GM23338 (cell line): ENCODE data around the gene MUC5AC. TPM values are rescaled to one million over a fixed set of nuclear protein-coding genes. Genes with fewer than 3 reads are reported as not detected.
"Not testable (repeated sequence)": the region's sequence is repeated elsewhere in the genome, so short reads cannot be mapped to it uniquely, and the experiment has no call there.

Experiments
- ATAC-seq: fragments of 200-7000 bp; cut with Tn5 transposase; 3 replicates; pipeline ENCODE4 v1.9.1; 2020
- DNase-seq: peaks from one replicate; pipeline ENCODE4 v3.0.0-alpha.2; 2015; ENCODE audit warnings: low spot score
- H2AFZ ChIP-seq: fragments of 200-600 bp; sonication (generic); 2 replicates; pipeline ENCODE4 v1.8.0; 2016; ENCODE audit warnings: antibody characterized with exemption, mild to moderate bottlenecking, moderate library complexity
- H3F3A ChIP-seq: fragments of 200-600 bp; sonication (generic); replicated peaks from 2 replicates; pipeline ENCODE4 v1.8.0; 2017; ENCODE audit warnings: antibody characterized with exemption, mixed run types, low read depth
- H3K27ac ChIP-seq: fragments of 200-600 bp; sonication (generic); 2 replicates; pipeline ENCODE4 v1.6.1; 2016; ENCODE audit warnings: low read depth
- H3K27me3 ChIP-seq: fragments of 200-600 bp; sonication (generic); 2 replicates; pipeline ENCODE4 v1.8.0; 2016; ENCODE audit warnings: mild to moderate bottlenecking, mixed run types, moderate library complexity; ENCODE audit not compliant: insufficient read depth
- H3K36me3 ChIP-seq: fragments of 200-600 bp; sonication (generic); 2 replicates; pipeline ENCODE4 v1.8.0; 2016; ENCODE audit warnings: mild to moderate bottlenecking; ENCODE audit not compliant: insufficient read depth
- H3K4me1 ChIP-seq: fragments of 200-600 bp; sonication (generic); 2 replicates; pipeline ENCODE4 v1.8.0; 2016; ENCODE audit warnings: mild to moderate bottlenecking, moderate library complexity; ENCODE audit not compliant: insufficient read depth
- H3K4me2 ChIP-seq: fragments of 200-600 bp; sonication (generic); 2 replicates; pipeline ENCODE4 v1.7.1; 2017; ENCODE audit warnings: mixed run types
- H3K4me3 ChIP-seq: fragments of 200-600 bp; sonication (generic); 2 replicates; pipeline ENCODE4 v1.6.1; 2016; ENCODE audit warnings: mixed run types
- H3K79me2 ChIP-seq: fragments of 200-600 bp; sonication (generic); replicated peaks from 2 replicates; pipeline ENCODE4 v1.8.0; 2017; ENCODE audit warnings: mild to moderate bottlenecking; ENCODE audit not compliant: insufficient read depth
- H3K9me2 ChIP-seq: fragments of 200-600 bp; sonication (generic); 2 replicates; pipeline ENCODE4 v1.8.0; 2017; ENCODE audit not compliant: insufficient read depth
- H4K20me1 ChIP-seq: fragments of 200-600 bp; sonication (generic); replicated peaks from 2 replicates; pipeline ENCODE4 v1.8.0; 2017; ENCODE audit warnings: mild to moderate bottlenecking; ENCODE audit not compliant: insufficient read depth
- H3K27ac Mint-ChIP-seq: 2 replicates; pipeline ENCODE4 v1.8.0; 2020; ENCODE audit warnings: inconsistent platforms, mild to moderate bottlenecking, moderate library complexity, mixed read lengths
- H3K27me3 Mint-ChIP-seq: 3 replicates; pipeline ENCODE4 v1.8.0; 2022; ENCODE audit warnings: low read depth, mild to moderate bottlenecking, moderate library complexity, mixed read lengths, inconsistent platforms; ENCODE audit not compliant: insufficient read depth, poor library complexity
- H3K36me3 Mint-ChIP-seq: 3 replicates; pipeline ENCODE4 v1.8.0; 2021; ENCODE audit warnings: low read depth, mild to moderate bottlenecking, inconsistent platforms, moderate library complexity, mixed read lengths
- H3K4me1 Mint-ChIP-seq: 3 replicates; pipeline ENCODE4 v1.8.0; 2020; ENCODE audit warnings: mild to moderate bottlenecking, inconsistent platforms, mixed read lengths
- H3K4me3 Mint-ChIP-seq: 3 replicates; pipeline ENCODE4 v1.8.0; 2021; ENCODE audit warnings: moderate library complexity, mild to moderate bottlenecking, inconsistent platforms, mixed read lengths
- H3K9me3 Mint-ChIP-seq: 3 replicates; pipeline ENCODE4 v1.8.0; 2020; ENCODE audit warnings: moderate library complexity, mild to moderate bottlenecking, inconsistent platforms, mixed read lengths
- CREB1 ChIP-seq: fragments of 250-450 bp; sonication (Bioruptor Pico); IDR thresholded peaks from 2 replicates; pipeline ENCODE4 v1.5.0; 2020; ENCODE audit warnings: low read depth, mild to moderate bottlenecking, moderate library complexity
- EZH2 ChIP-seq: fragments of 200-600 bp; sonication (generic); IDR thresholded peaks from one replicate; pipeline ENCODE4 v1.8.0; 2017; ENCODE audit warnings: antibody characterized with exemption, mild to moderate bottlenecking, low read depth; ENCODE audit not compliant: unreplicated experiment
- JUNB ChIP-seq: IDR thresholded peaks from one replicate; pipeline ENCODE4 v1.6.1; 2016; ENCODE audit warnings: antibody characterized with exemption; ENCODE audit not compliant: unreplicated experiment
- STAT1 ChIP-seq: IDR thresholded peaks from one replicate; pipeline ENCODE4 v1.6.1; 2016; ENCODE audit warnings: antibody characterized with exemption; ENCODE audit not compliant: unreplicated experiment
- ZNF114 ChIP-seq: fragments of 250-450 bp; sonication (Bioruptor Pico); IDR thresholded peaks from 2 replicates; pipeline ENCODE4 v1.5.0; 2020; ENCODE audit warnings: mild to moderate bottlenecking, moderate library complexity
- ZNF331 ChIP-seq: fragments of 250-450 bp; sonication (Bioruptor Pico); IDR thresholded peaks from 2 replicates; pipeline ENCODE4 v1.5.0; 2020; ENCODE audit warnings: low read depth, mild to moderate bottlenecking, moderate library complexity
- polyA plus RNA-seq: library from polyadenylated mRNA; unstranded; fragments of >200 nt; fragmentation: Nextera tagmentation; extraction: Ambion mirVana; gene quantifications from 2 replicates; pipeline ENCODE4 v1.2.1, GENCODE V29; 2016
- total RNA-seq: library from RNA; depleted of rRNA; stranded (reverse); fragments of >200 nt; shearing (Covaris generic); gene quantifications from 2 replicates; pipeline ENCODE4 v1.2.3, GENCODE V29; 2014
- TF ChIP-seq, protein P1 (sequence below): IDR thresholded peaks from one replicate; pipeline ENCODE4 v1.6.1; 2018; ENCODE audit warnings: antibody characterized with exemption; ENCODE audit not compliant: unreplicated experiment
- TF ChIP-seq, protein P2 (sequence below): IDR thresholded peaks from 2 replicates; pipeline ENCODE4 v1.6.1; 2016; ENCODE audit warnings: antibody characterized with exemption
- TF ChIP-seq, protein P3 (sequence below): fragments of 250-450 bp; sonication (Bioruptor Pico); IDR thresholded peaks from 2 replicates; pipeline ENCODE4 v1.5.0; 2020; ENCODE audit warnings: mild to moderate bottlenecking, moderate library complexity

The MUC5AC gene
- total and polyA plus RNA-seq, 2 experiments from 2014 or later: not detected

DNA sequence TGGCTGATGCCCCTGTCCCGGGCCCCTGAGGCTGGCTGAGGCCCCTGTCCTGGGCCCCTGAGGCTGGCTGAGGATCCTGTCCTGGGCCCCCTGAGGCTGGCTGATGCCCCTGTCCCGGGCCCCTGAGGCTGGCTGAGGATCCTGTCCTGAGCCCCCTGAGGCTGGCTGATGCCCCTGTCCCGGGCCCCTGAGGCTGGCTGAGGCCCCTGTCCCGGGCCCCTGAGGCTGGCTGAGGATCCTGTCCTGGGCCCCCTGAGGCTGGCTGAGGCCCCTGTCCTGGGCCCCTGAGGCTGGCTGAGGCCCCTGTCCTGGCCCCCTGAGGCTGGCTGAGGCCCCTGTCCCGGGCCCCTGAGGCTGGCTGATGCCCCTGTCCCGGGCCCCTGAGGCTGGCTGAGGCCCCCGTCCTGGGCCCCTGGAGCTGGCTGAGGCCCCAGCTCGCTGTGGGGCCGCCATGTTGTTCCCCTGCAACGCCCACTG is 7.1 kb downstream of the MUC5AC start:
- not testable (repeated sequence) for H3F3A ChIP-seq, H3K27me3 ChIP-seq, H3K4me1 ChIP-seq, H3K4me2 ChIP-seq, DNase-seq, H3K4me1 Mint-ChIP-seq, H4K20me1 ChIP-seq, H2AFZ ChIP-seq, H3K27me3 Mint-ChIP-seq, H3K27ac ChIP-seq, H3K9me3 Mint-ChIP-seq, H3K36me3 Mint-ChIP-seq, H3K4me3 Mint-ChIP-seq, H3K9me2 ChIP-seq, H3K27ac Mint-ChIP-seq, H3K4me3 ChIP-seq, H3K79me2 ChIP-seq, H3K36me3 ChIP-seq, ATAC-seq

DNA sequence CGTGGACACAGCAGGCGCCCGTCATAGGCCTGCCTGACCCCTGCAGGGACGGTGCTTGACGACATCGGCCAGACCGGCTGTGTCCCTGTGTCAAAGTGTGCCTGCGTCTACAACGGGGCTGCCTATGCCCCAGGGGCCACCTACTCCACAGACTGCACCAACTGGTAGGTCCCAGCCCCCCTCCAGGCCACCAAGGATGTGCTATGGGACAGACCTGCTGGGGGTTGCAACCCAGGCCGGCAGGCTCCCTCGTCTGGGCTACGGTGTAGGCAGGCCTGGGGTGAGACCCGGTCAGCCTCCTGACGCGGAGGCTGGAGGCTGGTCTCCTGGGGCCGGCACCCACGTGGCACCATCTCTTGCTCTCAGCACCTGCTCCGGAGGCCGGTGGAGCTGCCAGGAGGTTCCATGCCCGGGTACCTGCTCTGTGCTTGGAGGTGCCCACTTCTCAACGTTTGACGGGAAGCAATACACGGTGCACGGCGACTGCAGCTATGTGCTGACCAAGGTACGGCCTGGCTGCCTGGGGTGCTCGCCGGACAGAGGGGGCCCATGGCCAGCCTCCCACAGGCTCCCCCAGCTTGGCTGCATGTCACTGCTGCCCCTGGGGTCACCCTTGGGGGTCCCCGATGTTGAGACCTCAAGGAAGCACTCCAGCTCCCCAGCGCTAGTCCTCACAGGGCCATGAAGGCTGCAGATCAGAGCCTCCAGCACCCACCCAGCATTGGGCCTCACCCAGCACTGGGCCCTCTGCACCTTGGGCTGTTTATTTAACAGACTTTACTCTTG is 7.7 kb downstream of the MUC5AC start:
- no peaks in the 10 kb centered on the region for H3K4me1 ChIP-seq
- no peak overlapping the region for H2AFZ ChIP-seq
- no peak overlapping the region for H3K4me3 ChIP-seq
- Mint-ChIP-seq H3K9me3 (peaks cover 10% of the 10 kb centered on the region; the same call in 2 of the 3 replicates), H3K36me3 (no peaks in the 10 kb centered on the region), H3K4me3 (no peak overlapping the region), H3K4me1 (no peaks in the 10 kb centered on the region), H3K27ac (no peak overlapping the region), H3K27me3 (peaks cover 9% of the 10 kb centered on the region)
- no peaks in the 10 kb centered on the region for H3F3A ChIP-seq
- no peaks in the 10 kb centered on the region for H3K36me3 ChIP-seq
- no peaks in the 10 kb centered on the region for H3K9me2 ChIP-seq
- H3K27me3 ChIP-seq: no peaks in the 10 kb centered on the region
- no peak overlapping the region for H3K27ac ChIP-seq
- H3K79me2 ChIP-seq: no peaks in the 10 kb centered on the region
- ATAC-seq: no peak
- H3K4me2 ChIP-seq: no peak overlapping the region
- H4K20me1 ChIP-seq: no peaks in the 10 kb centered on the region
- TF ChIP-seq, protein P1, sequence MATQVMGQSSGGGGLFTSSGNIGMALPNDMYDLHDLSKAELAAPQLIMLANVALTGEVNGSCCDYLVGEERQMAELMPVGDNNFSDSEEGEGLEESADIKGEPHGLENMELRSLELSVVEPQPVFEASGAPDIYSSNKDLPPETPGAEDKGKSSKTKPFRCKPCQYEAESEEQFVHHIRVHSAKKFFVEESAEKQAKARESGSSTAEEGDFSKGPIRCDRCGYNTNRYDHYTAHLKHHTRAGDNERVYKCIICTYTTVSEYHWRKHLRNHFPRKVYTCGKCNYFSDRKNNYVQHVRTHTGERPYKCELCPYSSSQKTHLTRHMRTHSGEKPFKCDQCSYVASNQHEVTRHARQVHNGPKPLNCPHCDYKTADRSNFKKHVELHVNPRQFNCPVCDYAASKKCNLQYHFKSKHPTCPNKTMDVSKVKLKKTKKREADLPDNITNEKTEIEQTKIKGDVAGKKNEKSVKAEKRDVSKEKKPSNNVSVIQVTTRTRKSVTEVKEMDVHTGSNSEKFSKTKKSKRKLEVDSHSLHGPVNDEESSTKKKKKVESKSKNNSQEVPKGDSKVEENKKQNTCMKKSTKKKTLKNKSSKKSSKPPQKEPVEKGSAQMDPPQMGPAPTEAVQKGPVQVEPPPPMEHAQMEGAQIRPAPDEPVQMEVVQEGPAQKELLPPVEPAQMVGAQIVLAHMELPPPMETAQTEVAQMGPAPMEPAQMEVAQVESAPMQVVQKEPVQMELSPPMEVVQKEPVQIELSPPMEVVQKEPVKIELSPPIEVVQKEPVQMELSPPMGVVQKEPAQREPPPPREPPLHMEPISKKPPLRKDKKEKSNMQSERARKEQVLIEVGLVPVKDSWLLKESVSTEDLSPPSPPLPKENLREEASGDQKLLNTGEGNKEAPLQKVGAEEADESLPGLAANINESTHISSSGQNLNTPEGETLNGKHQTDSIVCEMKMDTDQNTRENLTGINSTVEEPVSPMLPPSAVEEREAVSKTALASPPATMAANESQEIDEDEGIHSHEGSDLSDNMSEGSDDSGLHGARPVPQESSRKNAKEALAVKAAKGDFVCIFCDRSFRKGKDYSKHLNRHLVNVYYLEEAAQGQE: no peak
- TF ChIP-seq JUNB (no peak), ZNF114 (no peak), ZNF331 (no peak), EZH2 (no peak), STAT1 (no peak), CREB1 (CRISPR knock-in tag) (no peak)
- TF ChIP-seq, protein P2, sequence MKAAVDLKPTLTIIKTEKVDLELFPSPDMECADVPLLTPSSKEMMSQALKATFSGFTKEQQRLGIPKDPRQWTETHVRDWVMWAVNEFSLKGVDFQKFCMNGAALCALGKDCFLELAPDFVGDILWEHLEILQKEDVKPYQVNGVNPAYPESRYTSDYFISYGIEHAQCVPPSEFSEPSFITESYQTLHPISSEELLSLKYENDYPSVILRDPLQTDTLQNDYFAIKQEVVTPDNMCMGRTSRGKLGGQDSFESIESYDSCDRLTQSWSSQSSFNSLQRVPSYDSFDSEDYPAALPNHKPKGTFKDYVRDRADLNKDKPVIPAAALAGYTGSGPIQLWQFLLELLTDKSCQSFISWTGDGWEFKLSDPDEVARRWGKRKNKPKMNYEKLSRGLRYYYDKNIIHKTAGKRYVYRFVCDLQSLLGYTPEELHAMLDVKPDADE: no peak
- TF ChIP-seq, protein P3, sequence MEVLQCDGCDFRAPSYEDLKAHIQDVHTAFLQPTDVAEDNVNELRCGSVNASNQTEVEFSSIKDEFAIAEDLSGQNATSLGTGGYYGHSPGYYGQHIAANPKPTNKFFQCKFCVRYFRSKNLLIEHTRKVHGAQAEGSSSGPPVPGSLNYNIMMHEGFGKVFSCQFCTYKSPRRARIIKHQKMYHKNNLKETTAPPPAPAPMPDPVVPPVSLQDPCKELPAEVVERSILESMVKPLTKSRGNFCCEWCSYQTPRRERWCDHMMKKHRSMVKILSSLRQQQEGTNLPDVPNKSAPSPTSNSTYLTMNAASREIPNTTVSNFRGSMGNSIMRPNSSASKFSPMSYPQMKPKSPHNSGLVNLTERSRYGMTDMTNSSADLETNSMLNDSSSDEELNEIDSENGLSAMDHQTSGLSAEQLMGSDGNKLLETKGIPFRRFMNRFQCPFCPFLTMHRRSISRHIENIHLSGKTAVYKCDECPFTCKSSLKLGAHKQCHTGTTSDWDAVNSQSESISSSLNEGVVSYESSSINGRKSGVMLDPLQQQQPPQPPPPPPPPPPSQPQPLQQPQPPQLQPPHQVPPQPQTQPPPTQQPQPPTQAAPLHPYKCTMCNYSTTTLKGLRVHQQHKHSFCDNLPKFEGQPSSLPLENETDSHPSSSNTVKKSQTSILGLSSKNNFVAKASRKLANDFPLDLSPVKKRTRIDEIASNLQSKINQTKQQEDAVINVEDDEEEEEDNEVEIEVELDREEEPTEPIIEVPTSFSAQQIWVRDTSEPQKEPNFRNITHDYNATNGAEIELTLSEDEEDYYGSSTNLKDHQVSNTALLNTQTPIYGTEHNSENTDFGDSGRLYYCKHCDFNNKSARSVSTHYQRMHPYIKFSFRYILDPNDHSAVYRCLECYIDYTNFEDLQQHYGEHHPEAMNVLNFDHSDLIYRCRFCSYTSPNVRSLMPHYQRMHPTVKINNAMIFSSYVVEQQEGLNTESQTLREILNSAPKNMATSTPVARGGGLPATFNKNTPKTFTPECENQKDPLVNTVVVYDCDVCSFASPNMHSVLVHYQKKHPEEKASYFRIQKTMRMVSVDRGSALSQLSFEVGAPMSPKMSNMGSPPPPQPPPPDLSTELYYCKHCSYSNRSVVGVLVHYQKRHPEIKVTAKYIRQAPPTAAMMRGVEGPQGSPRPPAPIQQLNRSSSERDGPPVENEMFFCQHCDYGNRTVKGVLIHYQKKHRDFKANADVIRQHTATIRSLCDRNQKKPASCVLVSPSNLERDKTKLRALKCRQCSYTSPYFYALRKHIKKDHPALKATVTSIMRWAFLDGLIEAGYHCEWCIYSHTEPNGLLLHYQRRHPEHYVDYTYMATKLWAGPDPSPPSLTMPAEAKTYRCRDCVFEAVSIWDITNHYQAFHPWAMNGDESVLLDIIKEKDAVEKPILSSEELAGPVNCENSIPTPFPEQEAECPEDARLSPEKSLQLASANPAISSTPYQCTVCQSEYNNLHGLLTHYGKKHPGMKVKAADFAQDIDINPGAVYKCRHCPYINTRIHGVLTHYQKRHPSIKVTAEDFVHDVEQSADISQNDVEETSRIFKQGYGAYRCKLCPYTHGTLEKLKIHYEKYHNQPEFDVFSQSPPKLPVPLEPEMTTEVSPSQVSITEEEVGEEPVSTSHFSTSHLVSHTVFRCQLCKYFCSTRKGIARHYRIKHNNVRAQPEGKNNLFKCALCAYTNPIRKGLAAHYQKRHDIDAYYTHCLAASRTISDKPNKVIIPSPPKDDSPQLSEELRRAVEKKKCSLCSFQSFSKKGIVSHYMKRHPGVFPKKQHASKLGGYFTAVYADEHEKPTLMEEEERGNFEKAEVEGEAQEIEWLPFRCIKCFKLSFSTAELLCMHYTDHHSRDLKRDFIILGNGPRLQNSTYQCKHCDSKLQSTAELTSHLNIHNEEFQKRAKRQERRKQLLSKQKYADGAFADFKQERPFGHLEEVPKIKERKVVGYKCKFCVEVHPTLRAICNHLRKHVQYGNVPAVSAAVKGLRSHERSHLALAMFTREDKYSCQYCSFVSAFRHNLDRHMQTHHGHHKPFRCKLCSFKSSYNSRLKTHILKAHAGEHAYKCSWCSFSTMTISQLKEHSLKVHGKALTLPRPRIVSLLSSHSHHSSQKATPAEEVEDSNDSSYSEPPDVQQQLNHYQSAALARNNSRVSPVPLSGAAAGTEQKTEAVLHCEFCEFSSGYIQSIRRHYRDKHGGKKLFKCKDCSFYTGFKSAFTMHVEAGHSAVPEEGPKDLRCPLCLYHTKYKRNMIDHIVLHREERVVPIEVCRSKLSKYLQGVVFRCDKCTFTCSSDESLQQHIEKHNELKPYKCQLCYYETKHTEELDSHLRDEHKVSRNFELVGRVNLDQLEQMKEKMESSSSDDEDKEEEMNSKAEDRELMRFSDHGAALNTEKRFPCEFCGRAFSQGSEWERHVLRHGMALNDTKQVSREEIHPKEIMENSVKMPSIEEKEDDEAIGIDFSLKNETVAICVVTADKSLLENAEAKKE (CRISPR knock-in tag): no peak
- no peak for DNase-seq
